ENCODE data around the gene WNT2.
"Not testable (repeated sequence)": the region's sequence is repeated elsewhere in the genome, so short reads cannot be mapped to it uniquely, and the experiment has no call there.

Gene WNT2

GRCh38 chr7:117323851-117324711, 1.2 kb upstream of the WNT2 start:
- DNase-seq (no peak), ATAC-seq (no peak)
- H3K36me3 Mint-ChIP-seq (ENCODE audit: low read depth) = no peaks in the 10 kb centered on the region
- H3K4me3 Mint-ChIP-seq = no peak overlapping the region
- H3K9me3 Mint-ChIP-seq = peaks cover 4% of the 10 kb centered on the region
- peaks cover 57% of the 10 kb centered on the region for H3K27me3 Mint-ChIP-seq
- peaks cover 1% of the 10 kb centered on the region for H3K4me1 Mint-ChIP-seq
- no peak overlapping the region for H3K27ac Mint-ChIP-seq

GRCh38 chr7:117323305-117323850, 520 bp upstream of the WNT2 start:
- H3K36me3 Mint-ChIP-seq (ENCODE audit: low read depth) = no peaks in the 10 kb centered on the region
- ATAC-seq = no peak
- no peak overlapping the region for H3K27ac Mint-ChIP-seq
- DNase-seq = no peak
- H3K27me3 Mint-ChIP-seq = peaks cover 57% of the 10 kb centered on the region
- H3K4me3 Mint-ChIP-seq = no peak overlapping the region
- H3K9me3 Mint-ChIP-seq = no peaks in the 10 kb centered on the region
- H3K4me1 Mint-ChIP-seq = peaks cover 1% of the 10 kb centered on the region

GRCh38 chr7:117320523-117320922, 2.3 kb downstream of the WNT2 start:
- no peak overlapping the region for H3K4me3 Mint-ChIP-seq
- ATAC-seq = no peak
- peaks cover 1% of the 10 kb centered on the region for H3K4me1 Mint-ChIP-seq
- no peak overlapping the region for H3K27ac Mint-ChIP-seq
- H3K27me3 Mint-ChIP-seq = peaks cover 50% of the 10 kb centered on the region
- DNase-seq = no peak
- no peaks in the 10 kb centered on the region for H3K36me3 Mint-ChIP-seq (ENCODE audit: low read depth)
- H3K9me3 Mint-ChIP-seq = no peaks in the 10 kb centered on the region

- no peaks in the 10 kb centered on the region for H3K9me3 Mint-ChIP-seq
- DNase-seq (no peak), ATAC-seq (no peak)
- H3K36me3 Mint-ChIP-seq (ENCODE audit: low read depth) = no peaks in the 10 kb centered on the region
- no peak overlapping the region for H3K27ac Mint-ChIP-seq
- H3K27me3 Mint-ChIP-seq = peaks cover 40% of the 10 kb centered on the region
- H3K4me1 Mint-ChIP-seq = peaks cover 1% of the 10 kb centered on the region
- no peak overlapping the region for H3K4me3 Mint-ChIP-seq
These were observed 3.7 kb downstream of the WNT2 start for GRCh38 chr7:117319181-117319580.

- DNase-seq = no peak
- H3K4me3 Mint-ChIP-seq = no peak overlapping the region
These were observed 9.3 kb downstream of the WNT2 start for GRCh38 chr7:117313582-117313981.

GRCh38 chr7:117312593-117313580, 10.0 kb downstream of the WNT2 start:
- no peak for ATAC-seq
- Mint-ChIP-seq H3K36me3 (ENCODE audit: low read depth) (no peaks in the 10 kb centered on the region), H3K27me3 (peaks cover 2% of the 10 kb centered on the region), H3K27ac (no peak overlapping the region), H3K4me1 (no peaks in the 10 kb centered on the region), H3K9me3 (no peaks in the 10 kb centered on the region), H3K4me3 (no peak overlapping the region)
- DNase-seq = no peak

More at GRCh38 chr7:117313582-117313981, 9.3 kb downstream of the WNT2 start:
- no peaks in the 10 kb centered on the region for H3K9me3 Mint-ChIP-seq
- no peak for ATAC-seq
- no peak overlapping the region for H3K27ac Mint-ChIP-seq
- H3K4me1 Mint-ChIP-seq = no peaks in the 10 kb centered on the region
- peaks cover 7% of the 10 kb centered on the region for H3K27me3 Mint-ChIP-seq
- no peaks in the 10 kb centered on the region for H3K36me3 Mint-ChIP-seq (ENCODE audit: low read depth)

- no peaks in the 10 kb centered on the region for H3K4me1 Mint-ChIP-seq
- no peaks in the 10 kb centered on the region for H3K36me3 Mint-ChIP-seq (ENCODE audit: low read depth)
- no peak overlapping the region for H3K27ac Mint-ChIP-seq
- peaks cover 2% of the 10 kb centered on the region for H3K27me3 Mint-ChIP-seq
- no peak overlapping the region for H3K4me3 Mint-ChIP-seq
- peaks cover under 1% of the 10 kb centered on the region for H3K9me3 Mint-ChIP-seq
- ATAC-seq (no peak), DNase-seq (no peak)
These were observed 14.0 kb downstream of the WNT2 start for GRCh38 chr7:117308891-117309290.

GRCh38 chr7:117302396-117302795, 20.5 kb downstream of the WNT2 start:
- DNase-seq (no peak), ATAC-seq (no peak)
- Mint-ChIP-seq H3K4me3 (no peak overlapping the region), H3K27ac (no peak overlapping the region), H3K36me3 (ENCODE audit: low read depth) (no peaks in the 10 kb centered on the region), H3K9me3 (peaks cover 3% of the 10 kb centered on the region), H3K4me1 (no peaks in the 10 kb centered on the region), H3K27me3 (no peaks in the 10 kb centered on the region)

- not testable (repeated sequence) for DNase-seq; H3K27ac Mint-ChIP-seq; H3K4me1 Mint-ChIP-seq; ATAC-seq; H3K36me3 Mint-ChIP-seq (ENCODE audit: low read depth); H3K9me3 Mint-ChIP-seq; H3K4me3 Mint-ChIP-seq; H3K27me3 Mint-ChIP-seq
These were observed 22.4 kb downstream of the WNT2 start for GRCh38 chr7:117300506-117300905.

GRCh38 chr7:117297606-117298005, 25.3 kb downstream of the WNT2 start:
- no peaks in the 10 kb centered on the region for H3K27me3 Mint-ChIP-seq
- DNase-seq = no peak
- H3K36me3 Mint-ChIP-seq (ENCODE audit: low read depth) = no peaks in the 10 kb centered on the region
- no peak overlapping the region for H3K27ac Mint-ChIP-seq
- H3K4me3 Mint-ChIP-seq = no peak overlapping the region
- H3K9me3 Mint-ChIP-seq = no peaks in the 10 kb centered on the region
- no peak for ATAC-seq
- no peaks in the 10 kb centered on the region for H3K4me1 Mint-ChIP-seq

GRCh38 chr7:117296066-117296465, 26.8 kb downstream of the WNT2 start:
- H3K4me1 Mint-ChIP-seq = no peaks in the 10 kb centered on the region

GRCh38 chr7:117285826-117286225, 37.0 kb downstream of the WNT2 start:
- H3K36me3 Mint-ChIP-seq (ENCODE audit: low read depth) = no peaks in the 10 kb centered on the region
- ATAC-seq (no peak), DNase-seq (no peak)
- no peaks in the 10 kb centered on the region for H3K9me3 Mint-ChIP-seq
- H3K4me3 Mint-ChIP-seq = no peak overlapping the region
- peaks cover 4% of the 10 kb centered on the region for H3K27me3 Mint-ChIP-seq
- no peak overlapping the region for H3K27ac Mint-ChIP-seq
- no peaks in the 10 kb centered on the region for H3K4me1 Mint-ChIP-seq

More at GRCh38 chr7:117296066-117296465, 26.8 kb downstream of the WNT2 start:
- Mint-ChIP-seq H3K9me3 (no peaks in the 10 kb centered on the region), H3K4me3 (no peak overlapping the region), H3K27ac (no peak overlapping the region), H3K36me3 (ENCODE audit: low read depth) (no peaks in the 10 kb centered on the region), H3K27me3 (no peaks in the 10 kb centered on the region)
- no peak for DNase-seq
- no peak for ATAC-seq

- no peak for ATAC-seq
- H3K27me3 Mint-ChIP-seq = peaks cover 2% of the 10 kb centered on the region
- H3K27ac Mint-ChIP-seq = no peak overlapping the region
- no peaks in the 10 kb centered on the region for H3K4me1 Mint-ChIP-seq
- H3K9me3 Mint-ChIP-seq = no peaks in the 10 kb centered on the region
- DNase-seq = no peak
- H3K4me3 Mint-ChIP-seq = no peak overlapping the region
- H3K36me3 Mint-ChIP-seq (ENCODE audit: low read depth) = no peaks in the 10 kb centered on the region
These were observed 38.2 kb downstream of the WNT2 start for GRCh38 chr7:117284692-117285091.

GRCh38 chr7:117283779-117284178, 39.1 kb downstream of the WNT2 start:
- DNase-seq = no peak
- no peaks in the 10 kb centered on the region for H3K9me3 Mint-ChIP-seq
- no peak overlapping the region for H3K27ac Mint-ChIP-seq
- peaks cover 2% of the 10 kb centered on the region for H3K27me3 Mint-ChIP-seq
- H3K4me3 Mint-ChIP-seq = no peak overlapping the region
- no peaks in the 10 kb centered on the region for H3K4me1 Mint-ChIP-seq
- H3K36me3 Mint-ChIP-seq (ENCODE audit: low read depth) = no peaks in the 10 kb centered on the region
- ATAC-seq = no peak
